Measurements from ENCODE around the gene MARS1.

The MARS1 gene

DNA sequence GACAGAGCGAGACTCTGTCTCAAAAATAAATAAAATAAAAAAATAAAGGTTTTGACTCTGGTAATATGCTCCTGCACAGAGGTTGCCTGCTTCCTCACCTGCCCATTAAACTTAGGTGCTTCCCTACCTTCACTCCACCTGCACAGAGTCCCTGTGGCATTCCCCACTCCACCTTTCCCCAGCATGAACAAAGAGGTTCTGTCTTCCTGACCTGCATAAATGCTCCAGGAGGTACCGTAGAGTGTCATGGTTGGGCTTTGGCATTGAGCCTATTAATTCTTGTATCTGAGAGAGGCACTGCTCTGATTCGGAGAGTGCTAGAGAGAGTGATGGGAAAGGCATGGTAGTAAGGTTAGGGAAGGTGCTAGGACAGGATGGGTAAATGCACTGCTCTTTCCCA is 14.5 kb upstream of the MARS1 start:
- H3K9me3 ChIP-seq (ENCODE audit: control insufficient read depth, low read length), result no peaks in the 10 kb centered on the region
- no peak overlapping the region for H3K4me3 ChIP-seq (ENCODE audit: extremely low read depth, insufficient read depth, low read length, poor library complexity, severe bottlenecking)
- peaks cover 21% of the 10 kb centered on the region for H3K4me1 ChIP-seq (ENCODE audit: control insufficient read depth, insufficient read depth, low read length, poor library complexity, severe bottlenecking)
- 88 to 92% methylated on average over 2 of the region's 3 CpGs for WGBS, 2 experiments (ENCODE audit: insufficient coverage in 2 of 2)
- H3K36me3 ChIP-seq (ENCODE audit: control insufficient read depth, insufficient read depth, low read length), result no peaks in the 10 kb centered on the region
- no peak overlapping the region for H3K27ac ChIP-seq (ENCODE audit: low read depth, low read length, severe bottlenecking)

DNA sequence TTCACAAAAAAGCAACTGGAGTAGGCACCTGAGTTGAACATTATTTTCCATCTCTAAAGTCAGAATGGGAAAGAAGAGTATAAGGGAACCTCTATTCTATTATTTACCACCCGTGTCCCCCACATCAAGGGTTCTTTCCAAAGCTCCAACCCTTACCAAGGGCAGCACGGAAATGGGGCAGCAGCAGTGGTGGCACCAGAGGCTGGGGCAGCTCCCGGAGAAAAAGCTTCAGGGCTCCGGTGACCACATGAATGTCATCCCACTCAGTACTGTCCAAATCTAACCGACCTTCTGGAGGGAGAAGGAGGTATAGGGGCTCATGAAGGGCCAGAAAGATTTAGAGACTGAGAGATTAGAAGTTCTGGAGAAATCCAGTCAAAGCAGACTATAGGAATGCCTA is 14.0 kb upstream of the MARS1 start:
- no peak overlapping the region for H3K4me3 ChIP-seq (ENCODE audit: extremely low read depth, insufficient read depth, low read length, poor library complexity, severe bottlenecking)
- no peaks in the 10 kb centered on the region for H3K9me3 ChIP-seq (ENCODE audit: control insufficient read depth, low read length)
- WGBS, 2 experiments (ENCODE audit: insufficient coverage in 2 of 2), result 80 to 93% methylated on average over 1 to 2 of the region's 5 CpGs
- no peak overlapping the region for H3K27ac ChIP-seq (ENCODE audit: low read depth, low read length, severe bottlenecking)
- H3K36me3 ChIP-seq (ENCODE audit: control insufficient read depth, insufficient read depth, low read length), result no peaks in the 10 kb centered on the region
- peaks cover 25% of the 10 kb centered on the region for H3K4me1 ChIP-seq (ENCODE audit: control insufficient read depth, insufficient read depth, low read length, poor library complexity, severe bottlenecking)

DNA sequence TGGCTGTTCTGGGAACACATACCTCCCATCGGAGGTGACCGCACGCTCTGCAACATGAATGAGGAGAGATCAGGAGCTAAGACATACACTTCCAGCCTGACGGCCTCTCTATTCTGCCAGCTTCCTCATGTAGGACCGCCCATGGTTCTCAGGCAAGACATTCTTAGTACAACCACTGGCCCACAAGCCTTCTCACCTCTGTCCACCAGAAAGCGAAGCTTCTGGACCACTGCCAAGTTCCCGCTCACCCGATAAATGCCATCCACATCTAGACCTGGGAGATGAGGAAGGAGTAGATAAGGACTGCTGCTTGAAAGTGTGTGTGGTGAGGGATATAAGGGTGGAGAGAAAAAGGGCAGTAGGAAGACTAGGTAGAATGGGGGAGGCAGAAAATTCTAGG is 13.4 kb upstream of the MARS1 start:
- Histone ChIP-seq H3K27ac (ENCODE audit: low read depth, low read length, severe bottlenecking) (no peak overlapping the region), H3K36me3 (ENCODE audit: control insufficient read depth, insufficient read depth, low read length) (no peaks in the 10 kb centered on the region), H3K4me1 (ENCODE audit: control insufficient read depth, insufficient read depth, low read length, poor library complexity, severe bottlenecking) (peaks cover 29% of the 10 kb centered on the region), H3K4me3 (ENCODE audit: extremely low read depth, insufficient read depth, low read length, poor library complexity, severe bottlenecking) (no peak overlapping the region), H3K9me3 (ENCODE audit: control insufficient read depth, low read length) (no peaks in the 10 kb centered on the region)
- WGBS, 2 experiments (ENCODE audit: insufficient coverage in 2 of 2), result 95 to 97% methylated on average over 5 to 6 of the region's 8 CpGs

DNA sequence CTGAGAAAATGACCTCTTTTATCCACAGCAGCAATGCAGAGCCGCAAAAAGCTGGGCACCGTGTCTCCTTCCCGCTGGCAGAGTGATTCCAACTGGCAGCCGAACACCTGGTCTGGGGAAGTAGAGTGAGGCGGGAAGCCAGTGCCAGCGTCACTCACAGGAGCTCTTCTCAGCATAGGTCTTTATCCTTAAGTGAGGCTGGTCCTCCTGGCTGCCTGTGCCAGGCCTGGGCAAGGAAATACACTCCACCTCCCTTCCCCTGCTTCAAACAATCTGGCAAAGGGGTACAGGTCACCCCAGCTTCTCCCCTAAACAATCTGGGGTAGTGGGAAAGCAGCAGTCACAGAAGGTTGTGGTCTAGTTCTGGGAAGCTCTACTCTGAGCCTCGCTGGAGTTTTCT is 13.0 kb upstream of the MARS1 start:
- peak overlapping the region; percentile 30 for H3K4me3 ChIP-seq (ENCODE audit: extremely low read depth, insufficient read depth, low read length, poor library complexity, severe bottlenecking)
- no peaks in the 10 kb centered on the region for H3K9me3 ChIP-seq (ENCODE audit: control insufficient read depth, low read length)
- no peak overlapping the region for H3K27ac ChIP-seq (ENCODE audit: low read depth, low read length, severe bottlenecking)
- 64 to 65% methylated on average over 5 to 6 of the region's 7 CpGs for WGBS, 2 experiments (ENCODE audit: insufficient coverage in 2 of 2)
- no peaks in the 10 kb centered on the region for H3K36me3 ChIP-seq (ENCODE audit: control insufficient read depth, insufficient read depth, low read length)
- H3K4me1 ChIP-seq (ENCODE audit: control insufficient read depth, insufficient read depth, low read length, poor library complexity, severe bottlenecking), result peaks cover 32% of the 10 kb centered on the region

DNA sequence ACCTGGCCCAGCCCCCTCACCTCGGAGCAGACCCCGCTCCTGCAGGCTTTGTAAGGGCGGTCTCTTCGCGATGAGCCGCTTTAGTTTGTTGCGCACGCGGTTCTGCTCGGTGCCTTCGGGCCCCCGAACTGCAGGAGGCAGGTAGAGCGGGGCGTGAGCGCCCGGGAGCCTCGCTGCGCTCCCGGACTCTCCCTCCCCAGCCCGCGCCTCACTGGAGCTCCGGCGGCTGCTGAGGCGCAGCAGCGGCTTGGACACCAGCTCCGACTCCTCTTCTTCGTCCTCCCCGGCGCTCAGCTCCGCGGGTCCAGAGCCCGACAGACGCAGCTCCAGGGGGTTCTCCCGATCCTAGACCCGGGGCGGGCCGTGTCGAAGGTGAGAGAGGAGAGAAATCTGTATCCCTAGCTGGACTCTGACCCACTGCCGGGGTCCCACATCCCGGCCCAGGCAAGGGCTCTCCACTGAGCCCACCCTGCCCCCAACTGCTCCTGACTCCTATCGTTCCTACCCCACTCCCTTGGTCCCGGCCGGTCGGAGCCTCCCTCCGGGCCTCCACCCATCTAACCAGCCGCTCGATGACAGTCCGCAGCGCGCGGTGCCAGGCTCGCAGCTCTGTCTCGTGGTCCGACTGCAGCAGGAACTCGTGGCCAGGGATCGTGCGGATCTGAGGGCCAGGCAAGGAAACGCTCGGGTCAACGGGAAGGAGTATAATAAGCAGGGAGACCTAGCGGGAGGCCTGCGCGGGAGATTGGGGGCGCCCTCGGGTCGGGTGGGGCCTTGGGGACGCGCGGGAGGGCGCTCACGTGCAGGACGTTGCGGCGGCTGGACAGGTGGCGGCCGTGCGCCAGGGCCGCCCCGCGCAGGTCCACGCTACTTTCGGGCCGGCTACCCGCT is 12.4 kb upstream of the MARS1 start:
- Histone ChIP-seq H3K4me3 (ENCODE audit: extremely low read depth, insufficient read depth, low read length, poor library complexity, severe bottlenecking) (peak overlapping the region; percentile 30), H3K9me3 (ENCODE audit: control insufficient read depth, low read length) (no peaks in the 10 kb centered on the region), H3K4me1 (ENCODE audit: control insufficient read depth, insufficient read depth, low read length, poor library complexity, severe bottlenecking) (peaks cover 32% of the 10 kb centered on the region), H3K36me3 (ENCODE audit: control insufficient read depth, insufficient read depth, low read length) (no peaks in the 10 kb centered on the region), H3K27ac (ENCODE audit: low read depth, low read length, severe bottlenecking) (no peak overlapping the region)
- WGBS, 2 experiments (ENCODE audit: insufficient coverage in 2 of 2), result 3 to 4% methylated on average over 35 to 72 of the region's 84 CpGs

DNA sequence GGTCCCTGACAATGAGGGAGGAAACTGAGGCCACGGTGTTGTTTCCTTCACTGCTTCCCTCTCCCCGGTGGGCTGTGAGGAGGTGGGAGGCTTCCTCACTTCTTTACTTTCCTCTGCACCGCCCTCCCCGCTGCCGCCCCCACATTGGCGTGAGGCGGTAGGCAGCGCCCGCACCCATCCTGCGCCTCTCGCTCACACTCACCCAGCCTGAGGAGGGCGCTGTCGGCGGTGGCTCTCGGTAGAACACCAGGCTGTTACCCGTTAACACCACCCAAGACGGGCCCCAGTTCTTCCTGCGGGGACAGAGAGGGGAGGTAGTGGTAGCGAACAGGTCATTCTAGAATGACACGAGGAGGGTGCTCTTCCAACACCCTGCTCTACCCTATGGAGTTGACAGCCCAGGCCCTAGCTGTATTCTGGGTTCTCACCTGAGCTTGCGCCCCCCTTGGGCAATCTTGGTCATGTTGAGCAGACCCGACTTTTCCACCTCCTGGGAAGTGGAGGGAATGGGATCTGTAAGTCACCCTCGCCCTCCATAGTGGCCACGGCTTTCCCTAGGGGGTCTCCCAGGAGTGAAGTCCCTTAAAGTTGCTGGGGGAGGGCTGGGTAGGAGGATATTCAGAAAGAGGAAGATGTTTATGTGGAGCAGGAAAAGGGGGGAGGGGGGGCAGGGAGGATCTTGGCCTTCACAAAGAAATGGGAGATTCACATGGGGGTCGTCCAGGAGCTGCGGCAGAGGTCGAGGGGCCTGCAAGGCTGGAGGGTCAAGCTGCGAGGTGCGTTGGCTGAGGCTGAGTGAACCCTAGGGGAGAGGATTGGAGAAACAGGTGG is 11.5 kb upstream of the MARS1 start:
- Histone ChIP-seq H3K9me3 (ENCODE audit: control insufficient read depth, low read length) (no peaks in the 10 kb centered on the region), H3K4me3 (ENCODE audit: extremely low read depth, insufficient read depth, low read length, poor library complexity, severe bottlenecking) (peak overlapping the region; percentile 30), H3K4me1 (ENCODE audit: control insufficient read depth, insufficient read depth, low read length, poor library complexity, severe bottlenecking) (peaks cover 32% of the 10 kb centered on the region), H3K27ac (ENCODE audit: low read depth, low read length, severe bottlenecking) (no peak overlapping the region), H3K36me3 (ENCODE audit: control insufficient read depth, insufficient read depth, low read length) (no peaks in the 10 kb centered on the region)
- WGBS, 2 experiments (ENCODE audit: insufficient coverage in 2 of 2), result 43 to 59% methylated on average over 16 to 19 of the region's 29 CpGs

DNA sequence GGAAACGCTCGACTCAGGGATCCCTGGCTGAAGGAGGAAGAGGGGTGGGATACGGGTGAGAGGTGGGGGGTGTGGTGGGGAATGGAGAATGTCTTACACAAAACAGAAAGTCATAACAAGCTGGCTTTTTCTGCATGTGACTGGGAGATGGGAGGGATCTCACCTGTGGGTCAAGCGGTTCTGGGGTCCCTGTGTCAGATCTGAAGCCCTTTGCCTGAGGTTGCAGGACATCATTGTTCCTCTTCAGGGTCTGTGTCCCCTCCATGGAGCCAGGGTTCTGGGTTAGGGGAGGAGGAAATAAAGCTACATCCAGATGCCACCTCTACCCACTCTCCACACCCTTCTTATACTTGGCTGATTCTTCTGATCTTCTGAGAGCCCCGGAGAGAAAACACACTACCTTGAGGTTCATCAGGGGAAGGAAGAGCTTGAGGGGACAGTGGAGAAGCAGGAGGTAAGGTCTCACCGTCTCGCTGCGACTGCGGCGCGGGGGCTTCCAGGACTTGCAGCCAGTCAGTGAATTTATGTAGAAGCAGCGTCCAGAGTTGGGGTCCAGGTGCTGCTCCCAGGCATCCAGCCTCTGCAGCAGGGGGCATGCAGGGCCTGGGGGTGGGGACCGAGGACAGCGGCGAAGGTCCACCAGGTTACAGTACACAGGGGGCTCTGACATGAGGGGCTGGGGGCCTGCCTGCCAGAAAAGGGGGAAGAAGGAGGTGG is 10.7 kb upstream of the MARS1 start:
- H3K27ac ChIP-seq (ENCODE audit: low read depth, low read length, severe bottlenecking), result no peak overlapping the region
- H3K4me3 ChIP-seq (ENCODE audit: extremely low read depth, insufficient read depth, low read length, poor library complexity, severe bottlenecking), result no peak overlapping the region
- no peaks in the 10 kb centered on the region for H3K9me3 ChIP-seq (ENCODE audit: control insufficient read depth, low read length)
- H3K4me1 ChIP-seq (ENCODE audit: control insufficient read depth, insufficient read depth, low read length, poor library complexity, severe bottlenecking), result peaks cover 34% of the 10 kb centered on the region
- no peaks in the 10 kb centered on the region for H3K36me3 ChIP-seq (ENCODE audit: control insufficient read depth, insufficient read depth, low read length)
- 90 to 93% methylated on average over 7 to 11 of the region's 15 CpGs for WGBS, 2 experiments (ENCODE audit: insufficient coverage in 2 of 2)

DNA sequence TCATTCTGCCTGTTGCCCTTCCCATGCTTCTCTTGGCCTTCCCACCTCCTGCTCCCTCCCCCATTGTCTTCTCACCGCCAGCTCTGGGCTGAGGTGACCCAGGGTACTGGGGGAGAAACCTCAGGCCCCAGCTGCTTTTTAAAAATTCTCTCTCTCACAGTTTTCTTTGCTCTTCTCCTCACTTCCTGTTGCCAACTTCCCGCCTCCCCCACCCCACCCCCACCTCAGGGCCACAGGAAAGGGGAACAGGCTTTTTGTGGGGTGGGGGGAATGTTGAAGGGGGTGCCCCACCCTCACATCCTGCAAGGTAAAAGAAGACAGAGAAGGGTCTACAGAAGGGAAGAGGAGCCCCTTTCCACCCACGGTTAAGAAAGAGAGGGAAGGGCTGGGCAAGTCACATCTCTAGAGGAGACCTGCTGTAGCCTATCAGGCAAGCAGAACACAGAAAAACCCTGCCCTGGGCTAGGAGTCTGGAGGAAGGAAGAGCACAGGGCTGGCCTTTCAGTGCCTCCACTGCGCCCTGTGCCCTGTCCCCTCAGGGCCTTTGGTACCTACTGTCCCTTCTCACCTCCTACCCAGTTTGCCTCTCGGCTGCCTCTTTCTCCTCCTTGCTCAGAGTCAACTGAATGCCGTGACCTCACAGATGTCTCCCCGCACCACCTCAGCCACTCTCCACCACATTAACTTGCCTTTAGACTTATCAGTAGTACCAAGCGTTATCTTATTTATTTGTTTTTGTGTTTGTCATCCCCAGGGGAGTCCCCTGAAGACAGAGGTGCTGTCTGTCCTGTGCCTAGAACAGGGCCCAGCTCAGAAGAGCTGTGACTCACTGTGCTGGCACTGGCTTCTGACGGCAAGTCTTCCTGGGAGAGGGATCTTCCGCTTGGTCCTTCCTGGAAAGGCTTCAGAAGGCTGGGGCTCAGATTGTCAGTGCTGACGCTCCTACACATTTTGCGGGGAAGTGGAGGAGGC is 9.9 kb upstream of the MARS1 start:
- Histone ChIP-seq H3K27ac (ENCODE audit: low read depth, low read length, severe bottlenecking) (no peak overlapping the region), H3K4me3 (ENCODE audit: extremely low read depth, insufficient read depth, low read length, poor library complexity, severe bottlenecking) (no peak overlapping the region), H3K36me3 (ENCODE audit: control insufficient read depth, insufficient read depth, low read length) (no peaks in the 10 kb centered on the region), H3K9me3 (ENCODE audit: control insufficient read depth, low read length) (no peaks in the 10 kb centered on the region), H3K4me1 (ENCODE audit: control insufficient read depth, insufficient read depth, low read length, poor library complexity, severe bottlenecking) (peaks cover 35% of the 10 kb centered on the region)
- 80% methylated on average over 5 to 7 of the region's 12 CpGs for WGBS, 2 experiments (ENCODE audit: insufficient coverage in 2 of 2)

DNA sequence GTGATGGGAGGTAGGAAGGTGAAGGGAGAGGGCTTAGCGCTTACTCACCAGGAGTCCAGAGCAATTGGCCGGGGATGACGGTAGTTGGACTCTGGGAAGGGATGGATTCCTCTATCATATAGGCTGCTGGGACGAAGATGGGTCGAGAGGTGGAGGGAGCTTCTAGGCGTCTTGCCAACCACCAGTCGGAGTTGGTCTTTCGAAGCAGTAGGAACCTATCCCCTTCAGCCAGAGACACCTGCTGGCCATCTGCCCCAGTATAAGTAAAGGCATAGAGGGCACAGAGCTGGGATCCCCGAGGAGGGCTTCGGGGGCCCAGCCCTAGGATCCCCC is 8.9 kb upstream of the MARS1 start:
- Histone ChIP-seq H3K9me3 (ENCODE audit: control insufficient read depth, low read length) (no peaks in the 10 kb centered on the region), H3K4me1 (ENCODE audit: control insufficient read depth, insufficient read depth, low read length, poor library complexity, severe bottlenecking) (peaks cover 40% of the 10 kb centered on the region), H3K27ac (ENCODE audit: low read depth, low read length, severe bottlenecking) (no peak overlapping the region), H3K4me3 (ENCODE audit: extremely low read depth, insufficient read depth, low read length, poor library complexity, severe bottlenecking) (no peak overlapping the region), H3K36me3 (ENCODE audit: control insufficient read depth, insufficient read depth, low read length) (no peaks in the 10 kb centered on the region)
- 90 to 94% methylated on average over 7 to 9 of the region's 10 CpGs for WGBS, 2 experiments (ENCODE audit: insufficient coverage in 2 of 2)

Data from mesodermal cell (in vitro differentiated cells).